Activated T-cell treated with anti-CD3 and anti-CD28 coated beads, Interleukin-2, amount 50 U/mL, for 72 hours (primary cell): Measurements from ENCODE around the gene NAA80. TPM values are rescaled to one million over a fixed set of nuclear protein-coding genes. Genes with fewer than 3 reads are reported as not detected.
"Not testable (repeated sequence)": the region's sequence is repeated elsewhere in the genome, so short reads cannot be mapped to it uniquely, and the experiment has no call there.

ENCODE experiments used
- ATAC-seq, 2 donors: fragments of 150-1000 bp; cut with Tn5 transposase; replicated peaks in 1 of 2; 2 replicates each; pipeline ENCODE4 v1.10.0; 2021; ENCODE audit warnings: moderate library complexity in 2 of 2, mild to moderate bottlenecking in 1 of 2
- DNase-seq, 2 donors: peaks; one replicate each; pipeline ENCODE4 v3.0.0; 2021 to 2022; ENCODE audit warnings: mixed read lengths in 1 of 2
- H3K27ac Mint-ChIP-seq: one replicate; pipeline ENCODE4 v1.8.0; 2022; ENCODE audit warnings: mild to moderate bottlenecking, moderate library complexity, mixed read lengths
- H3K27me3 Mint-ChIP-seq: one replicate; pipeline ENCODE4 v1.8.0; 2022; ENCODE audit warnings: low read depth, mixed read lengths
- H3K36me3 Mint-ChIP-seq, 2 donors: one replicate each; pipeline ENCODE4 v1.8.0; 2022; ENCODE audit warnings: mixed read lengths in 2 of 2, mild to moderate bottlenecking in 1 of 2; ENCODE audit not compliant: insufficient read depth in 2 of 2
- H3K4me1 Mint-ChIP-seq: one replicate; pipeline ENCODE4 v1.8.0; 2022; ENCODE audit warnings: low read depth, mixed read lengths
- H3K4me3 Mint-ChIP-seq, 2 donors: one replicate each; pipeline ENCODE4 v1.8.0; 2022; ENCODE audit warnings: mild to moderate bottlenecking in 2 of 2, mixed read lengths in 2 of 2, moderate library complexity in 2 of 2
- H3K9me3 Mint-ChIP-seq, 2 donors: one replicate each; pipeline ENCODE4 v1.8.0; 2022; ENCODE audit warnings: mixed read lengths in 2 of 2
- total RNA-seq, 2 donors: library from RNA; stranded (reverse); gene quantifications; one replicate each; pipeline ENCODE4 v1.2.3, GENCODE V29; 2022

The NAA80 gene
- total RNA-seq, 2 donors from 2014 or later = 19.5 to 20.0 TPM

DNA sequence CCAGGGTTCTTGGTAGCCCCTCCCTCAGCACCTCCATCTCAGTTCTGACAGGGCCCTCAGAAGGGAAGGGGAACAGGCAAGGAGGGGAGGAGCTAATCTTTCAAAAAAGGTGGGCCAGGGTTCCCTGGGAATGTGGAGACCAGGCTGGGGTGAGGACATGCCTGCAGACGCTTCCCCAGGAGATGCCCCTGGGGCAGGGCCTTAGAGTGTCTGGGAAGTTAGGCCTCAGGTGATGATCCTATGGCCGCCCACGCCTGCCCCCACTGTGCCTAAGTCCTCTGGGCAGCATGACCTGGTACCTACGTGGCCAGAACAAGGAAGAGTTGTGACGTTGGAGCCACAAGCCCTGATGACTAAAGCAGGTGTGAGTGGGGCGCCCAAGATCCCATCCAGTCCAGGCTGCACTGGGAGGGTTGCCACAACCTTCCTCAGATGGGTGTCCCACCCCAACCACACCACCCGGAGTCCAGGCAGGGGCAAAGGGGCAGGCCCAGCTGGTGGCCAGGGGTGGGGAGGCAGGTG is 34.2 kb downstream of the NAA80 start:
- Mint-ChIP-seq H3K27me3 (peaks cover 24% of the 10 kb centered on the region), H3K4me3 (no peak overlapping the region), H3K27ac (no peak overlapping the region), H3K4me1 (no peaks in the 10 kb centered on the region), H3K36me3 (no peaks in the 10 kb centered on the region), H3K9me3 (no peaks in the 10 kb centered on the region)
- ATAC-seq (no peak), DNase-seq (no peak)

DNA sequence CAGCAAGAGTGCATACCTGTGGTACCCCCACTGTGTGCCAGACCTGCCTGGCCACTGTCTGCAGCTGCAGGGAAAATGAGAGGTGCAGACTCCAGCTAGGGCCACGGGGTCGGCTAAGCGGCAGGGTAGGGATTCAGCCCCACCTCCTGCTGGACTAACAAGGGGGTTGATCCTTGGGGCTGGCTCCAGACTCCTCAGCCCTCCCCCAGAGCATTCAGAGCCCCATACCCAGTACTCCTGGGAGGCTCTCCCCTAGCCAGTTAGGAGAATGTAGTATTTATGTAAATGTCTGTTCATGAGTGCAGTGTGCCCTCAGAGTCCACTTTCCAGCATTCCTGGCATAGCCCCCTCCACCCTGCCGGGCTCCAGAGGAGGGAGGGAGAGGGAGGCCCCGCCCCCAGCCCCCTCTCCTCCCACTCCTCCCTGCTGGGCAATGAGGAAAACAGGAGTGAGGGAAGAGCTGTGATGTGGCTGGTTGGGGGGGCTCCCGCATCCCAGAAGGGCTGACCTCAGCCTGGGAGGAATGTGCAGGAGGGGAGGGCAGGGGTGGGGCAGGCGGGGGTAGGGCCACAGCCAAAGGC is 34.7 kb downstream of the NAA80 start:
- Mint-ChIP-seq H3K4me1 (peaks cover 5% of the 10 kb centered on the region), H3K36me3 (no peaks in the 10 kb centered on the region), H3K27me3 (peaks cover 24% of the 10 kb centered on the region), H3K27ac (no peak overlapping the region), H3K4me3 (no peak overlapping the region), H3K9me3 (no peaks in the 10 kb centered on the region)
- no peak for DNase-seq
- ATAC-seq = no peak

DNA sequence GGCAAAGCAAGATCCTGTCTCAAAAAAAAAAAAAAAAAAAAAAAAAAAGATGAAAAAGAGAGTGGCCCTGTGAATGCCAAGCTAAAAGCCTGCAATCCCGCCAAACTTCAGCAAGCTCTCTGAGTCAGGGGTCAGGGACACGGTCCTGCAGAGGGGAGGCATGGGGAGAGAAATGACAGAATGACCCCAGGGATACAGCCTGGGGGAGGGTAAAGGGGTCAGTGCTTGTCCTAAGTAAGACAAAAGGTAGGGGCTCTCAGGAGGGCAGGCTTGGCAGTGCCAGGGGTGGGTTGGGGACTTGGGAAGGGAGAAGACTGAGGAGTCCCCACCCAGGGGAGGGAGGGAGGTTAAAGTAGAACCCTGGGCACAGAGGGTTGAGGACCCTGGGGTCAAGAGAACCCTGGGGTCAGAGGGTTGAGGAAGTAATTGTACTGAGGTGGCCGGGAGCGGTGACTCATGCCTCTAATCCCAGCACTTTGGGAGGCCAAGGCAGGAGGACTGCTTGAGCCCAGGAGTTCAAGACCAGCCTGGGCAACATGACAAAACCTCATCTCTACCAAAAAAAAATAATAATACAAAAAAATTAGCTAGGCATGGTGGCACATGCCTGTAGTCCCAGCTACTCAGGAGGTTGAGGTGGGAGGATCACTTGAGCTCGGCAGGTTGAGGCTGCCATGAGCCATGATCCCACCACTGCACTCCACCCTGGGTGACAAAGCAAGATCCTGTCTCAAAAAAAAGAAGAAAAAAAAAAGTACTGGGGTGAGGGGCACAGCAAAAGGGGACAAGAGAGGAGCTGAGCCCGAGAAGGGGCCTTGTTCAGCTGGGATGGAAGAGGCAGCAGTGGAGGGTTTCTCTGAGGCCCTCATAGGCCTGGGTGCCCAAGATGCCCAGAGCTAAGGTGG is 35.5 kb downstream of the NAA80 start:
- Mint-ChIP-seq H3K4me1 (peaks cover 11% of the 10 kb centered on the region), H3K36me3 (peaks cover 0 to 2% of the 10 kb centered on the region in 2 donors), H3K27ac (peak overlapping the region; percentile 77), H3K27me3 (peaks cover 24% of the 10 kb centered on the region), H3K9me3 (no peaks in the 10 kb centered on the region), H3K4me3 (no peak overlapping the region)
- DNase-seq (no peak), ATAC-seq (no peak)

DNA sequence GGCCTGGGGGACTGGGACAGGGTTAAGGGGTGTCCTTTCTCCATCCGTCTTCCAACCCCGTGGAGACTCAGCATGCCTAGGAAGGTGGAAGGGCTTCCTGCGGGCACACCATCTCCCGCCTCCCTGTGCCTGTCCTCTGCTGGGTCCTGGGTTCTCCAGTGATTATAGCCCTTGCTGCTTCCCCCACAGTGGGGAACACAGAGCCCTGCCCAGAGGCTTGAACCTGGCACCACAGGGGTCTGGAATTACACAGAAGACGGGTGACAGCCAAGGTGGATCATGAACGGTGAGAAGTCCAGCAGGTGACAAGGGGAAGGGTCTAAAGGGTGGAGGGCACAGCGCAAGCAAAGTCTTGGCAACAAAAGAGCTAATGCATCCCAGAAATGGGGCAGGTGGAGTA is 36.4 kb downstream of the NAA80 start:
- Mint-ChIP-seq H3K27ac (no peak overlapping the region), H3K4me3 (no peak overlapping the region), H3K36me3 (peaks cover 0 to 4% of the 10 kb centered on the region in 2 donors), H3K9me3 (no peaks in the 10 kb centered on the region), H3K27me3 (peaks cover 17% of the 10 kb centered on the region), H3K4me1 (peaks cover 11% of the 10 kb centered on the region)
- DNase-seq = no peak
- no peak for ATAC-seq

DNA sequence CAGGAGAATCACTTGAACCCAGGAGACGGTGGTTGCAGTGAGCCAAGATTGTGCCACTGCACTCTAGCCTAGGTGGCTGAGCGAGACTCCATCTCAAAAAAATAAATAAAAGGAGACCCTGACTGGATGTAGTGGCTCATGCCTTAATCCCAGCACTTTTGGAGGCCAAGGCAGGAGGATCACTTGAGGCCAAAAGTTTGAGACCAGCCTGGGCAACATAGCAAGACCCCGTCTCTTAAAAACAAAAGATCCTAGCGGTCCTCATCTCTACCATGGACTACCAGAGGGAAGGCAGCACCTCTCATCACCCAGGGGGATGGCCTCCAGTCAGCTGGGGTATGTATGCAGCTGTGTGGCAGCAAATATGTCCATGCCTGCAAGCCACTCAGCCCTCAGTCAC is 37.0 kb downstream of the NAA80 start:
- H3K27ac Mint-ChIP-seq, H3K4me3 Mint-ChIP-seq, ATAC-seq, H3K9me3 Mint-ChIP-seq, H3K36me3 Mint-ChIP-seq, DNase-seq: not testable (repeated sequence)
- Mint-ChIP-seq H3K4me1 (peaks cover 13% of the 10 kb centered on the region), H3K27me3 (peaks cover 17% of the 10 kb centered on the region)

DNA sequence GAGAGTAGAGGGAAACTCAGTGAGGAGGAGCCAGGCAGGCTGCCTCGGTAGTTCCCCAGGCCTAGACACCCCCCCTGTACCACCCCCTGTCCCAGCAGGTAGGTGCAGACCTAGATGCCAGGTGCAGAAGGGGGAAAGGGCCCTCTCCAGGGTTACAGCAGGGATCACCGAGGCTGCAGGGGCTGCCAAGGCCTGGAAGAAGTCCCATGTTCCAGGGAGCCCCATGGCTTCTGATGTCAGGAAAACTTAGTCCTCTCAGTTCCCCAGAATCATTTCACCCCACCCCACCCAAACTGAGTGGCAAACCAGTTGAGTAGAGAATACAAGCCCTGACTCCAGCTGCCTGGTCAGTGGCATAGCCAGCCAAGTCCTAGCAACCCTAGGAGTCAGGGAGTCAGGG is 37.7 kb downstream of the NAA80 start:
- Mint-ChIP-seq H3K4me1 (peaks cover 15% of the 10 kb centered on the region), H3K9me3 (peaks cover 0 to 3% of the 10 kb centered on the region in 2 donors), H3K27ac (no peak overlapping the region), H3K27me3 (peaks cover 10% of the 10 kb centered on the region), H3K36me3 (peaks cover 10 to 13% of the 10 kb centered on the region in 2 donors), H3K4me3 (peak overlapping the region in 1 of 2 donors; percentile 67)
- ATAC-seq (no peak), DNase-seq (no peak)

DNA sequence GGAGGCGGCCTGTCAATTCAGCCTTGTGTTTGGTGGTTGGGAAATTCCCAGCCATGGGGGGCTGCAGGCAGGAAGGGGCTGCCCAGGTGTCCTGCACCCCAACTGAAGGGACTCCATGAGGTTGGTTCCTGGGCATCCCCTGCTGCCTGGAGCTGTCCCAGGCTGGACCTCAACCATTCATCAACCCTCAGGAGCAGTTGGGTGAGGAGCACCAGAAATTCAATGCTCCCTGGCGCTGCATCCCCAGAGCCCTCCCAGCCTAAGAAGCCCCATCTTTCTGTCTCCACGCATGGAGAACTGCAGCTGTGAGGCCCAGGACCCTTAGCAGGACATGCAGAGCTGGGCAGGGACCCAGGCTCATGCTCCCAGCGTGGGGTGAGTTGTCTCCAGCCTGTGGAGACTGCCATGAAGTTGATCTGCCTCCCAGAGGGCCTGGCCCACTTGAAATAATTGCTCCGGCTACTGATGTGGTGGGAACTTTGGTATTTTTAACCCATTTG is 38.2 kb downstream of the NAA80 start:
- H3K27ac Mint-ChIP-seq = no peak overlapping the region
- H3K27me3 Mint-ChIP-seq = peaks cover 6% of the 10 kb centered on the region

DNA sequence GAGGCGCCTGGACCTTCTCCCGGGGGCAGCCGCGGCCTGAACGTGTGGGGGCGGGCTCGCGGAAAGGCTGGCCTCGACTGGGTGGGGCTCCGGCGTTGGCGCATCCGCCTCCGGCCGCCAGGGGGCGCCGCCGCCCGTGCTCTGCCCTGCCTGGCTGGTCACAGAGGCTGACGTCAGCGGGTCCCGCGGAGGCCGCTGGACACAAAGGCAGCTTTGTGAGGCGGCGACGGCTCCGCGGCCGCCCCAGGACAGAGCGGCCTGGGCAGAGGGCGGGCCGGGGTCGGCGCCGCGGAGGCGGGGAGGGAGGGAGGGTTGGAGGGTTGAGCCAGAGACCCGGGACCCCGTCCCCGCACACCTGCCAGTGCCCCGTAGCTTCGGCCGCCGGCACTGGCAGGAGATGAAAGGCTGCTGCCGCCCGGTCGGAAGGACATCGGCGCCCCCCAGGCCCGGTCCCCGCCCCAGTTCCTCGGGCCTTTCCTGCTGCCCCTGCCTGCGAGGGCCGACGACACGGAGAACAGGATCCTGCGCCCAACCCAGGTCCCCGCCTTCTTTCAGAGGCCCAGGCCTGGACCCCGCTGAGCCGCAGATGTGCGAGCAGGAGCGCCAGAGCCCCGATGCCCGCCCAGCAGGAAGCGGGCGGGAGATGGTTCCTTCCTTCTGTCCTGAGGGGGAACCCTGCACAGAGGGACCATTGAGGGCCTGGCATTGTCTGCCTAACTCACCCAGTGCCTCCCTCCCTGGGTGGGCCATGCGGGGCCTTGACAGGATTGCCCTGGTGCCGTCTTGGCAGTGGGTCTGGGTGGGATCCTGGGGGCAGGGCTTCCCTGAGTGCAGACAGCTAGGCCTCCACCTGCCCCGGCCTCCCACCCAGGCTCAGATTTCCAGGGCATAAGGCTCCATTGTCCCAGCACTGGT is 38.9 kb downstream of the NAA80 start:
- peaks cover 15% of the 10 kb centered on the region for H3K4me1 Mint-ChIP-seq
- DNase-seq (peak; percentile 90 to 96), ATAC-seq (peak; percentile 96)
- peaks cover 11 to 14% of the 10 kb centered on the region in 2 donors for H3K36me3 Mint-ChIP-seq
- no peak overlapping the region for H3K27ac Mint-ChIP-seq
- peak overlapping the region; percentile 63 to 67 for H3K4me3 Mint-ChIP-seq
- peaks cover 0 to 3% of the 10 kb centered on the region in 2 donors for H3K9me3 Mint-ChIP-seq
- no peaks in the 10 kb centered on the region for H3K27me3 Mint-ChIP-seq

More for the DNA sequence above, 38.2 kb downstream of the NAA80 start:
- no peak for DNase-seq
- Mint-ChIP-seq H3K4me1 (peaks cover 15% of the 10 kb centered on the region), H3K9me3 (peaks cover 0 to 3% of the 10 kb centered on the region in 2 donors), H3K4me3 (peak overlapping the region; percentile 63 to 67), H3K36me3 (peaks cover 11 to 14% of the 10 kb centered on the region in 2 donors)
- no peak for ATAC-seq

DNA sequence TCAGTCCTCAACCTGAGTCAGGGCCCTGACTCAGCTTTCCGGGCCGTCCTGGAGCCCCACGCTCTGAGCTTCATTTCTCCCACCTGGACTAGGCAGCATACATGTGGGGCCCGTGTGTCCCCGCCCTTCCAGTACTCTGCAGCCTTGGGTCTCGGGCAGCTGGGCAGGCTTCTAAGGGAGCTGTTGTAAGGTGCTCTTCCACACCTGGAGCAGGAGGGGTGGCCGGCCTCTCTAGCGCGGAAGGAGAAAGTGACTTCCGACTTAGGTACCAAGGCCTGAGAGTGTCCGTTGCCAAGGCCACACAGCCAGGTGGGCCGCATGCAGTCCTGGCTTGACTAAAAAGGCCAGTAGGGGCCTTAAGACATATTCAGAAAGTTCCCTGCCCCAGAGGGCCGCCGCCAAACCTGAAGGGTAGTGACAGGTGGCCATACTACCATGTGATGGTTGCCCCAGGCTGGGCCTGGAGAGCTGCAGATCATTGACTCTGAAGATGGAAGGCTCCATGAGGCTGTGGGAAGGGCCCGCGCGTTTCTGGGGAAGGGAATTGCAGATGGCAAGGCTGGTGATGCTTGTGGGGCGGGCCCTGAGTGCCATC is 39.7 kb downstream of the NAA80 start:
- no peak for DNase-seq
- peak overlapping the region; percentile 56 to 67 for H3K4me3 Mint-ChIP-seq
- peaks cover 0 to 3% of the 10 kb centered on the region in 2 donors for H3K9me3 Mint-ChIP-seq
- no peak overlapping the region for H3K27ac Mint-ChIP-seq
- ATAC-seq = peak; percentile 14 to 26
- peaks cover 11 to 14% of the 10 kb centered on the region in 2 donors for H3K36me3 Mint-ChIP-seq
- no peaks in the 10 kb centered on the region for H3K27me3 Mint-ChIP-seq
- H3K4me1 Mint-ChIP-seq = peaks cover 15% of the 10 kb centered on the region

DNA sequence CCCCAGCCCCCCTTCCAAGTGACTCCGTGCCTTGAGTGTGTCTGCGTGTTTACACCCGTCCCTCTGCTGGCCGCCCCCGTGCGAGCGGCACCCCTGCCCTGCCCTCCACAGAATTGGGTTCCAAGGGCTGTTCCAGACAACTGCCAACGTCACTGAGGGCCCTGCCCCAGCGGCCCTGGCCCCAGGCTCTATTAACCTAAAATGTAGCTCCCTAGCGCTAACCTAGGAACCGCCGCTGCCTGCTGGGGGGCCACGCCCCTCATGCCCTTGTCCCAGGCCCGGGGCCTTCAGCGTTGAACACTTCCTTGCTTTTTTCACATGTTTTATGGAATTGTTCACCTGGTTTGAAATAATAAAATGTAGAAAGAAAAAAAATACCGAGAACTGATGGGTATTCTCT is 40.2 kb downstream of the NAA80 start:
- Mint-ChIP-seq H3K27ac (no peak overlapping the region), H3K4me3 (peak overlapping the region; percentile 29 to 34), H3K36me3 (peaks cover 11 to 14% of the 10 kb centered on the region in 2 donors), H3K9me3 (peaks cover 0 to 3% of the 10 kb centered on the region in 2 donors), H3K27me3 (no peaks in the 10 kb centered on the region), H3K4me1 (peaks cover 15% of the 10 kb centered on the region)
- no peak for DNase-seq
- ATAC-seq = no peak

DNA sequence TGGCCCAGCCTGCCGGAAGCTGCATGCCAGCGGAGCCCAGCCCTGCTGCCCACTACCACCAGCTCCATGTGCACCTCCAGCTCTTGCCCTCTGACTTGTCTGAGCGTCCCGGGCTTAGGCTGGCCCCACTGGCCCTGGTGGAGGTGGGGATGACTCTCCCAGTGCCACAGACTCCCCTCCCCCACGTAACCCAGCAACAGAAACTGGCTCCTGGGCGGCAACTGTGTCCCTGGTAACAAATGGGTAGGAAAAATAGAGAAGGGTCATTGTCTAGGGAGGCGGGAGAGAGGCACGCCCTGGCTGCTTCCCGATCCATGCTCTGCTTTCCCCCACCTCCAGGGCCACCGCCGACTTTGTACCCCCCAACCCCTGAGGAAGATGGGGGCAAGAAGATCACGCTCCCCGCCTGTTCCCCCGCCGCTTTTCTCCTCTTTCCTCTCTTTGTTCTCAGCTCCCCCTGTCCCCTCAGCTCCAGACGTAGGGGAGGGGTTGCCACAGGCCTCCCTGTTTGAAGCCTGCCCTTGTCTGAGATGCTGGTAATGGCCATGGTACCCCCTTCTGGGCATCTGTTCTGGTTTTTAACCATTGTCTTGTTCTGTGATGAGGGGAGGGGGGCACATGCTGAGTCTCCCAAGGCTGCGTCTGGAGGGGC is 41.0 kb downstream of the NAA80 start:
- no peak overlapping the region for H3K27ac Mint-ChIP-seq

More for the DNA sequence above, 41.0 kb downstream of the NAA80 start:
- H3K9me3 Mint-ChIP-seq = peaks cover 0 to 3% of the 10 kb centered on the region in 2 donors
- ATAC-seq (no peak), DNase-seq (no peak)
- H3K4me1 Mint-ChIP-seq = peaks cover 22% of the 10 kb centered on the region
- no peak overlapping the region for H3K4me3 Mint-ChIP-seq
- no peaks in the 10 kb centered on the region for H3K27me3 Mint-ChIP-seq
- H3K36me3 Mint-ChIP-seq = peaks cover 12 to 16% of the 10 kb centered on the region in 2 donors
